Natural killer cell (primary cell): ENCODE results near the gene PRSS50. TPM values are rescaled to one million over a fixed set of nuclear protein-coding genes. Genes with fewer than 3 reads are reported as not detected.
A peak's percentile ranks its signal among the peaks of the same experiment; 100 is the strongest.

Experiments
- ATAC-seq, 3 donors: fragments of 150-1000 bp in 2 of 3; fragments of 200-7000 bp in 1 of 3; cut with Tn5 transposase; 1 replicate in 1 of 3; 2 replicates in 2 of 3; pipeline ENCODE4 v1.10.0; 2021; ENCODE audit warnings: mild to moderate bottlenecking in 2 of 3, moderate library complexity in 2 of 3
- DNase-seq, 2 donors: peaks; one replicate each; pipeline versions ENCODE4 v3.0.0 to v3.0.0-alpha.2; 2013 to 2021; ENCODE audit warnings: mixed read lengths in 1 of 2
- H3K27ac ChIP-seq: one replicate; pipeline ENCODE4 v1.5.1; 2013; ENCODE audit warnings: mild to moderate bottlenecking, low read length
- H3K27me3 ChIP-seq: one replicate; pipeline ENCODE4 v1.6.1; 2013; ENCODE audit warnings: low read length; ENCODE audit not compliant: control insufficient read depth, insufficient read depth
- H3K36me3 ChIP-seq: one replicate; pipeline ENCODE4 v1.6.1; 2013; ENCODE audit warnings: low read length; ENCODE audit not compliant: control insufficient read depth, insufficient read depth
- H3K4me1 ChIP-seq: one replicate; pipeline ENCODE4 v1.6.1; 2013; ENCODE audit warnings: low read length; ENCODE audit not compliant: control insufficient read depth, insufficient read depth
- H3K4me3 ChIP-seq: one replicate; pipeline ENCODE4 v1.5.1; 2013; ENCODE audit warnings: low read length
- H3K9me3 ChIP-seq: one replicate; pipeline ENCODE4 v1.6.1; 2013; ENCODE audit warnings: low read length; ENCODE audit not compliant: control insufficient read depth, insufficient read depth
- H3K27ac Mint-ChIP-seq, 2 donors: one replicate each; pipeline ENCODE4 v1.8.0; 2022; ENCODE audit warnings: mild to moderate bottlenecking in 2 of 2, mixed read lengths in 2 of 2, moderate library complexity in 1 of 2
- H3K27me3 Mint-ChIP-seq, 2 donors: one replicate each; pipeline ENCODE4 v1.8.0; 2022; ENCODE audit warnings: low read depth in 2 of 2, mixed read lengths in 2 of 2
- H3K36me3 Mint-ChIP-seq: one replicate; pipeline ENCODE4 v1.8.0; 2022; ENCODE audit warnings: mixed read lengths
- H3K4me1 Mint-ChIP-seq, 2 donors: one replicate each; pipeline ENCODE4 v1.8.0; 2022; ENCODE audit warnings: mixed read lengths in 2 of 2
- H3K4me3 Mint-ChIP-seq: one replicate; pipeline ENCODE4 v1.8.0; 2022; ENCODE audit warnings: mild to moderate bottlenecking, moderate library complexity, mixed read lengths
- H3K9me3 Mint-ChIP-seq, 2 donors: one replicate each; pipeline ENCODE4 v1.8.0; 2022; ENCODE audit warnings: mixed read lengths in 2 of 2
- WGBS: methylation state at CpG from one replicate; pipeline ENCODE4 v1.1.7; 2013; ENCODE audit warnings: missing lambda C conversion rate; ENCODE audit not compliant: insufficient coverage; 5-methylcytosine and 5-hydroxymethylcytosine counted together
- intact Hi-C: fragments of 100-400 bp; cut with micrococcal nuclease; formaldehyde crosslinking; loops from one replicate; pipeline ENCODE4 v1.14.2; 2022
- total RNA-seq, 4 donors: library from RNA; stranded (reverse); fragments of 120-200 nt in 1 of 4; gene quantifications; one replicate each; pipeline versions ENCODE4 v1.2.3 to v1.2.4, GENCODE V29; 2013 to 2022
- TF ChIP-seq, protein P1 (sequence below): fragments of 200-600 bp; IDR thresholded peaks from one replicate; pipeline ENCODE4 v1.8.0; 2022; ENCODE audit warnings: antibody characterized with exemption

PRSS50 gene
- total RNA-seq, 3 donors from 2014 or later (not counting 1 experiment from before 2014, with no cell fraction given): 0.16 TPM; not detected in 2

DNA sequence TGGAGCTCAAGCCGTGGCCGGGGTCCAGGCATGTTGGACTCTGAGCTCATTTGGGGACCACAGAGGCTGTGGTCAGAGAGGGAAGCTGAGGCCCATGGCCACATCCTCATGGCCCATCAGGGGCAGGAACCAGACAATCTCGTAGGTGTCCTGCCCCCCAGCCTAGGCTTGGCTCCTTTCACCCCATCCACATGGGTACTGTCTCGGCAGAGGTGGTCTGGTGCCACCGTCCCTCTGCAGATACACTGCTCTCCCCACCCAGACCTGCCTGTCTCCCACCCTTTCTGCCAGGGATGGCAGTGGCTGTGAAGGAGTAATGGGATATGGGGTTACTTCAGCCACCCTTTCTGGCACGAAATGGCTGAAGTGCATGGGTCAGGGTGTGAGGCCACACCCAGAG is 7.9 kb downstream of the PRSS50 start:
- no peak overlapping the region for H3K4me3 ChIP-seq
- no peak for DNase-seq
- intact Hi-C loops: no loop called here
- no peaks in the 10 kb centered on the region for H3K36me3 ChIP-seq
- H3K36me3 Mint-ChIP-seq: no peaks in the 10 kb centered on the region
- no peak overlapping the region for H3K27ac ChIP-seq
- H3K9me3 Mint-ChIP-seq: no peaks in the 10 kb centered on the region
- no peaks in the 10 kb centered on the region for H3K4me1 ChIP-seq
- H3K27me3 ChIP-seq: no peaks in the 10 kb centered on the region
- H3K9me3 ChIP-seq: no peaks in the 10 kb centered on the region
- H3K27me3 Mint-ChIP-seq: no peaks in the 10 kb centered on the region
- no peak overlapping the region for H3K4me3 Mint-ChIP-seq
- TF ChIP-seq, protein P1, sequence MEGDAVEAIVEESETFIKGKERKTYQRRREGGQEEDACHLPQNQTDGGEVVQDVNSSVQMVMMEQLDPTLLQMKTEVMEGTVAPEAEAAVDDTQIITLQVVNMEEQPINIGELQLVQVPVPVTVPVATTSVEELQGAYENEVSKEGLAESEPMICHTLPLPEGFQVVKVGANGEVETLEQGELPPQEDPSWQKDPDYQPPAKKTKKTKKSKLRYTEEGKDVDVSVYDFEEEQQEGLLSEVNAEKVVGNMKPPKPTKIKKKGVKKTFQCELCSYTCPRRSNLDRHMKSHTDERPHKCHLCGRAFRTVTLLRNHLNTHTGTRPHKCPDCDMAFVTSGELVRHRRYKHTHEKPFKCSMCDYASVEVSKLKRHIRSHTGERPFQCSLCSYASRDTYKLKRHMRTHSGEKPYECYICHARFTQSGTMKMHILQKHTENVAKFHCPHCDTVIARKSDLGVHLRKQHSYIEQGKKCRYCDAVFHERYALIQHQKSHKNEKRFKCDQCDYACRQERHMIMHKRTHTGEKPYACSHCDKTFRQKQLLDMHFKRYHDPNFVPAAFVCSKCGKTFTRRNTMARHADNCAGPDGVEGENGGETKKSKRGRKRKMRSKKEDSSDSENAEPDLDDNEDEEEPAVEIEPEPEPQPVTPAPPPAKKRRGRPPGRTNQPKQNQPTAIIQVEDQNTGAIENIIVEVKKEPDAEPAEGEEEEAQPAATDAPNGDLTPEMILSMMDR: no peak
- no peak for ATAC-seq
- H3K4me1 Mint-ChIP-seq: no peaks in the 10 kb centered on the region
- H3K27ac Mint-ChIP-seq: no peak overlapping the region
- 82% methylated on average over 6 of the region's 6 CpGs for WGBS

- TF ChIP-seq, protein P1: no peak
- ATAC-seq: no peak
- Histone ChIP-seq H3K27me3 (no peaks in the 10 kb centered on the region), H3K9me3 (no peaks in the 10 kb centered on the region), H3K4me1 (no peaks in the 10 kb centered on the region), H3K36me3 (no peaks in the 10 kb centered on the region), H3K4me3 (no peak overlapping the region), H3K27ac (no peak overlapping the region)
- peak in 1 of 2 donors; percentile 9 for DNase-seq
- Mint-ChIP-seq H3K4me3 (no peak overlapping the region), H3K9me3 (no peaks in the 10 kb centered on the region), H3K36me3 (no peaks in the 10 kb centered on the region), H3K27me3 (no peaks in the 10 kb centered on the region), H3K4me1 (no peaks in the 10 kb centered on the region), H3K27ac (no peak overlapping the region)
- WGBS: 96% methylated on average over 7 of the region's 7 CpGs
- intact Hi-C loops: no loop called here
These were observed 8.5 kb downstream of the PRSS50 start for GRCh38 chr3:46709157-46709654.

DNA sequence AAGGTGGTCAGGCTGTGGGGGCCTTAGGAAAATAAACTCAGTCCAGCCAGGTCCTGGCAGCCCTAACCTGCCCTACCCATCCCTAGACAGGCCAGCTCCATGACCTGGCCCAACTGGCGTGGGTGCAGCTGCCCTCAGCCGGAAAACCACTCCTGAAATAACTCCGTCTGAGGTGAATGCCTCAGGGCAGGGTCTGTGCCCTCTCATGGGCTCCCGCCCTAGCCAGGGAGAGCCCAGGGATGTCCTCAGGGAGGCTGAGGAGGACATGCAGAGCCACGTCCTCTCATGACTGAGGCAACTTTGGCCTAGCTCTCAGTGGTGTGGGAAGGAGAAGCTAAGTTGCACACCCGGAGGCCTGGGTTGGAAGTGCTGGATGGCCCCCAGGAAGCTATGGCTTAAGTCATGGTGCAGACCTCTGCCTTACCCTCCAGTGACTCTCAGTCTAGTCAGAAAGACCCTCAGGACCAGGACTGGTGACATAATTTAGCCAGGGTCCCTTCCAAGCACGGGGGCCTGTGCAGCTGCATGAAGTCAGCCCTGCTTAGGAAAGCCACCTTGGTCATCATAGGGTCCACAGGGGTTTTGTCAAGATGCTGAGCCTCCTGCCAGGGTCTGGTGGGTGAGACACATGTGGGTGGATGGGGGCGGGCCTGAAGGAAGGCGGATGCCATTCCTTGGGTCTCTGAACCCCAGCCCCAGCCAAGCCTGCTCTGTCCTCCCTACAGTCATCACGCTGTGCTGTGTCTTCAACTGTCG is 9.1 kb downstream of the PRSS50 start:
- Mint-ChIP-seq H3K9me3 (no peaks in the 10 kb centered on the region), H3K4me3 (no peak overlapping the region), H3K27me3 (no peaks in the 10 kb centered on the region), H3K27ac (no peak overlapping the region), H3K4me1 (no peaks in the 10 kb centered on the region), H3K36me3 (no peaks in the 10 kb centered on the region)
- Histone ChIP-seq H3K4me1 (no peaks in the 10 kb centered on the region), H3K4me3 (no peak overlapping the region), H3K27ac (no peak overlapping the region), H3K9me3 (no peaks in the 10 kb centered on the region), H3K36me3 (no peaks in the 10 kb centered on the region), H3K27me3 (no peaks in the 10 kb centered on the region)
- peak in 1 of 2 donors; percentile 13 for DNase-seq
- 74% methylated on average over 11 of the region's 11 CpGs for WGBS
- TF ChIP-seq, protein P1: no peak
- intact Hi-C loops: no loop called here
- no peak for ATAC-seq
